HTR-8/SVneo (cell line): ENCODE results near the gene AK5.
A peak's percentile ranks its signal among the peaks of the same experiment; 100 is the strongest.
"Not testable (repeated sequence)": the region's sequence is repeated elsewhere in the genome, so short reads cannot be mapped to it uniquely, and the experiment has no call there.

Experiments
- DNase-seq: peaks from one replicate; pipeline ENCODE4 v3.0.0; 2011; ENCODE audit warnings: low spot score, mixed read lengths; ENCODE audit not compliant: insufficient read length
- FAIRE-seq: peaks from 2 replicates; lab custom pipeline; 2011; peaks lifted over from hg19 to GRCh38; lab: Jason Lieb, UNC

Gene AK5

DNA sequence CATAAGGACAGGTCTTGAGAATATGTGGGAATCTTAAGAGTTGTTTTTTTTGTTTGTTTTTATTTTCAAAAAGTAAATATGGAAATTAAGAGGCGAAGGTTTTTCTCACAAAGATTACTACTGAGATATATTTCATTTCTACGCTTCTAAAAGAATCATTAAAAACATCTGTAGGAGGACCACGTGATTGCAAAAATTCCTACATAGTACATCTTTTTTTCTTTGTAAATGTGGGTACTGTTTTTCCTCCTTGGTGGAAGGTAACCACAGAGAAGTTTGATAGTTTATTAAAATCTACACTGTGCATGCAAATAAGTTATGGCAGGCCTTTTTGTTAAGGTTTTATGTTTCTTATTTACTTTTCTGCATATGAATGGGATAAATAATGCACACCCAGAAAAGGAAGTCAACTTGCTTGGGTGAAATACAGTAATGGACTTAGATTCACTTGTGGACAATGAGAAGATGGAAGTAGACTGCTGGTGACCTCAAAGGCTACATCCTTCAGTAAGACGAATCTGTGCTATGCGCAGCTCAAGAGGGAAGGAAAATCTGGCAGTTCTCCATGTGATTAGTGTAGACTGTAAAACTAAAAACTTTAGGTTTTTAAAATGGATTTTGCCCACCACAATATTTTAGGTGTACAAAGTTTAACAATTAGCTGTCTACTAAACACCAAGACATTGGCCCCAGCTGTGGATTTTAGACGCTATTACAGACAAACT lies 2.0 kb downstream of the AK5 start:
- FAIRE-seq = no peak
- DNase-seq = no peak

GRCh38 chr1:77287535-77287934 lies 5.7 kb downstream of the AK5 start:
- DNase-seq (no peak), FAIRE-seq (no peak)

DNA sequence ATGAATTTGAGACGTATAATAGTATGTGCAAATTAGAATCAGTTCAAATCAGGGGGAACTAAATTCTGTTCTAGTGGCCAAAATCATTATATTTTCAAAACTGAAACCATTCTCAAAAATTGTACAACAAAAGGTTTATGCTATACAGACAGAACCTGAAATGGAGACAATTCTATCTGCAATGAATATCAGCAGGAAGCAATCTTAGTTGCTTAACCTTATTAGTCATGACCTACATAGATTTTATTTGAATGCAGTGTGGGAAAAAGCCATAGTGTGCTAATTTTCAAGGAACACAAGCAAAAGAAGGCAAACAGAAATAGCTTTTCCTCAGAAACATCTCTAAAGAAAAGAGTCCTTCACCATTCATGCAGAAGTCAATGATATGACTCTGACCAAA lies 6.5 kb downstream of the AK5 start:
- FAIRE-seq (no peak), DNase-seq (no peak)

- DNase-seq (no peak), FAIRE-seq (no peak)
Measured at GRCh38 chr1:77290576-77290975, 8.8 kb downstream of the AK5 start.

DNA sequence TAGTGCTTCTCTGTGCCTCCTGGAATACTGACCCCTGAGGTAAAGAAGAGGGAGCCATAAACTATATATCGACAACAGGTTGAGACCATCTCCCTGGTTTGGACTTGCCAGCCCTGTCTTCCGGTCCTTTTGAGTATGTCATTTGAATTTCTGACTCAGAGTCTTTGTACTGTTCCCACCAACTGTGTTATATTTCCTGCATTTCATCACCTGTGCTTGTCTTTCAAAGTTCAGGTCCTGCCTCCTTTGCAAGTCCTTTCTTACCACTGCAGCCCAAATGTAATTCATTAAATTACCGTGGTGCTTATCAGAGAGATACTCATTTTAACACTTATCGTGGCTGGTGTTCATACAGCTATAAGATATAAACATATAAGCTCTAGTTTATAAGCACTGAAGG lies 10.7 kb downstream of the AK5 start:
- FAIRE-seq (no peak), DNase-seq (no peak)

GRCh38 chr1:77300566-77300965 lies 18.7 kb downstream of the AK5 start:
- FAIRE-seq = no peak
- no peak for DNase-seq

DNA sequence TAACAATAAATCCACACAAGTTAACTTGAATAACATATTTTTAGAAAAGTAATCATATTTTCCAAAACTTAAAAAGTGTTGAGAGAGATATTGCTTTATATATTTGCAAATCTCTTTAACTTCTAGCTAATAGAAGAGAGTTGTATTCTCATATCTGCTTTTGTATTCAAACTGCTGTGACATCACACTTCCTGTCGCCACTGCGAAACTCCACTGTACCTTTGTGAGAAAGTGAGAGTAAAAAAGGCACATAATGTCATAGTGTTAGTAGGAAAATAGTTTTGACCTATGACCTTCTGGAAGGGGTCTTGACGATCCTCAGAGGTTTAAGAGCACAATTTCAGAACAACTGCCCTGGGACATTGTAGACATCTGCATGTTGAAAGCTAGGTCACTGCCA lies 21.6 kb downstream of the AK5 start:
- FAIRE-seq (no peak), DNase-seq (no peak)

- FAIRE-seq (no peak), DNase-seq (no peak)
Measured at GRCh38 chr1:77308889-77309621, 27.2 kb downstream of the AK5 start.

GRCh38 chr1:77310924-77311323 lies 29.1 kb downstream of the AK5 start:
- FAIRE-seq = no peak
- DNase-seq = no peak

DNA sequence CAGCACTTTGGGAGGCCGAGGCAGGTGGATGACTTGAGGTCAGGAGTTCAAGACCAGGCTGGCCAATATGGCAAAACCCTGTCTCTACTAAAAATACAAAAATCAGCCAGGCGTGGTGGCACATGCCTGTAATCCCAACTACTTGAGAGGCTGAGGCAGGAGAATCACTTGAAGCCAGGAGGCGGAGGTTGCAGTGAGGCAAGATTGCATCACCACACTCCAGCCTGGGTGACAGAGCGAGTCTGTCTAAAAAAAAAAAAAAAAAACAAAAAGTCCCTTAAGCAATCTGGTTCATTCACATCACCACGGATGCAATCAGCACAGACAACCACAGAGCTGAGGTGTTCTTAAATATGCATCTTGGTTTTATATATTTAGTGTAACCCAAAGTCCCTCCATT lies 30.5 kb downstream of the AK5 start:
- DNase-seq, FAIRE-seq: not testable (repeated sequence)

GRCh38 chr1:77313491-77313890 lies 31.7 kb downstream of the AK5 start:
- FAIRE-seq = no peak

GRCh38 chr1:77316006-77316405 lies 34.2 kb downstream of the AK5 start:
- DNase-seq = no peak
- no peak for FAIRE-seq

More at GRCh38 chr1:77313491-77313890, 31.7 kb downstream of the AK5 start:
- DNase-seq = peak; percentile 9

GRCh38 chr1:77316966-77317365 lies 35.1 kb downstream of the AK5 start:
- FAIRE-seq = no peak
- no peak for DNase-seq

GRCh38 chr1:77319036-77319705 lies 37.4 kb downstream of the AK5 start:
- FAIRE-seq = no peak

DNA sequence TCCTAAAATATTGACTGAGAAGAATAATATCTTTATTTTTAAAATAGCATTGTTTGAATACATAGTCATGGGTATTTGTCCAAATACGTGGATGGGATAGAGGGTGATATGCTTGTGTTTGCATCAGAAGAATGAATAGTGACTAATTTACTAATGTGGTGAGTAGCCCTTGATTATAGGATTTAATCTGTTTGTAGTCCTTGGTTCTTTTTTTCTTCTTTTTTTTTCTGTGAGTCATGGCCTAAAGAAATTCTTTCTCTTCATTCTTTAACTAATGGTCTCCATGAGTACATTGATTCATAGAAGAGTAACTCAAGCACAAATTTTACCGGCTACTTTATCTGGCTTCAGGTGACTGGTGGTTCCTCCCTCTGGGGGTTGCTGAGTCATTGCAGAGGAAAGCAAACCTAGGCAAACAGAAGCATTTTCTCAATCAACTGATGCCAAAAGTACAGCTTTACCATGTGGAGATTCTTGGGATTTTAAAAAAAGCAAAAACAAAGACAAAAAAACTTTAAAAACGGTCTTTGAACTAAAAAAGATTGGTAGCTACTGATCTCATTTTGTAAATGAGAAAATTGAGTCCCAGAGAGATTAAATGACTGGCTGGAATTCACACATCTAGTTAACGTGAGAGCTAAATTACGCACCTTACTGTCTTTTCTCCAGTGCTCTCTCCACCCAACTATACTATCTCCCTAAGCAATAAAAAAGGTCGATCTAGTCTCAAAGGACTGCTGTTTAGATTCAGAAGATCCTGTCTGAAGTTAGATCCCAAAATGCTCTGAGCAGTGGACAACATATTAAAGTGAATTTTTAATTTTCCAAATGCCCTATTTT lies 40.5 kb downstream of the AK5 start:
- no peak for FAIRE-seq
- peak; percentile 36 for DNase-seq

More at GRCh38 chr1:77319036-77319705, 37.4 kb downstream of the AK5 start:
- DNase-seq = no peak

DNA sequence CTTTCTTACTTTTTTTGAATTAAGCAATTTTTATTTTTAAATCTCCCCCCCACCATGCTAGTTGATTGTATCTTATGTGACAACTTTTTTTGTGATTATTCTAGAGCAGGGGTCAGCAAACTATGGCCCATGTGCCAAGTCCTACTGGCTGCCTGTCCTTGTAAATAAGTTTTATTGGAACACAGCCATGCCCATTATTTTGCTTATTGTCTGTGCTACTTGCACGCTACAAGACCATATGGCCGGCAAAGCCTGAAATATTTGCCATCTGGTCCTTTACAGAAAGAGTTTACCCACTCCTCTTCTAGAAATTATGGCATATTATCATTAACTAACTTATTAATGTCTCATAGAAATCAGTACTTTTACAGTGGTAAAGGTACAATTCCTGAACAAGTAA lies 51.7 kb downstream of the AK5 start:
- no peak for DNase-seq
- no peak for FAIRE-seq

GRCh38 chr1:77336729-77337128 lies 54.9 kb downstream of the AK5 start:
- no peak for FAIRE-seq
- DNase-seq = no peak

- FAIRE-seq = no peak
- DNase-seq = no peak
Measured at GRCh38 chr1:77339326-77339725, 57.5 kb downstream of the AK5 start.

GRCh38 chr1:77341195-77341594 lies 59.4 kb downstream of the AK5 start:
- DNase-seq (no peak), FAIRE-seq (no peak)

DNA sequence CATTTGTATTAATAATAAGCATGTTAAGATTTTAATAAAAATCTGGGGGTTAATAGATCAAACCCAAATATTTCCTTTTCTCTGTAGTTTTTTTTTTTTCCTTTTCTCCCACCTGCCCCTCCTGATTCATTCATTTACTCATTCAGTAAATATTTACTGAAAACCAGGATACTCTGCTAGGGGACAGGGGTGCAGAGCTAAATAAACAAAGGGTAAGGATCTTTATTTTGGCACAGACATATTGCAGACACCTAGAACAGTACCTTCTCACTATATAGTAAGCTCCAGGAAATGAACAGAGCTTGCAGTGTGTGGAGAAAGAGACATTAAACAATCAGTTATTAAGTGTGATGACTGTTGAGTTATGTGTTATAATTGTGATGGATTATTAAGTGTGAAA lies 60.9 kb downstream of the AK5 start:
- no peak for FAIRE-seq
- DNase-seq = no peak
